IMR-90 (cell line): ENCODE measurements around the gene TTLL7. TPM values are rescaled to one million over a fixed set of nuclear protein-coding genes. Genes with fewer than 3 reads are reported as not detected.

Source experiments
- ATAC-seq: fragments of 200-7000 bp; cut with Tn5 transposase; 2 replicates; pipeline ENCODE4 v1.9.1; 2020; ENCODE audit warnings: low read depth, mild to moderate bottlenecking, moderate library complexity
- BruUV-seq: library from RNA; stranded (reverse); fragments of 400-500 nt; replicated peaks from 2 replicates; lab custom pipeline; 2021; lab: Mats Ljungman, UMichigan
- CTCF ChIA-PET: fragments of 300-600 bp; formaldehyde crosslinking; extraction: SDS; loops from one replicate; lab custom pipeline; 2021; ENCODE audit warnings: antibody characterized with exemption; lab: Yijun Ruan, JAX
- POLR2A ChIA-PET: fragments of 300-600 bp; sonication (Branson Sonifier 250); formaldehyde crosslinking; loops from one replicate; lab custom pipeline; 2022; ENCODE audit warnings: antibody characterized with exemption; ENCODE audit not compliant: unreplicated experiment; lab: Charles Lee
- DNase-seq: peaks from one replicate; pipeline ENCODE4 v3.0.0; 2013
- H2AFZ ChIP-seq: replicated peaks from 2 replicates; pipeline ENCODE3; 2013; ENCODE audit warnings: low read length, mild to moderate bottlenecking; ENCODE audit not compliant: poor library complexity
- H2AK5ac ChIP-seq: 2 replicates; pipeline ENCODE4 v1.6.1; 2013; ENCODE audit warnings: low read depth, low read length, inconsistent platforms
- H2AK9ac ChIP-seq: replicated peaks from 2 replicates; pipeline ENCODE3; 2013; ENCODE audit warnings: mild to moderate bottlenecking, low read depth, low read length, moderate library complexity; ENCODE audit not compliant: poor library complexity
- H2BK120ac ChIP-seq: 2 replicates; pipeline ENCODE4 v1.6.1; 2013; ENCODE audit warnings: low read depth, low read length, inconsistent platforms
- H2BK15ac ChIP-seq: 3 replicates; pipeline ENCODE4 v1.6.1; 2013; ENCODE audit warnings: low read depth, low read length, inconsistent platforms
- H2BK20ac ChIP-seq: 2 replicates; pipeline ENCODE4 v1.6.1; 2013; ENCODE audit warnings: low read depth, mild to moderate bottlenecking, inconsistent platforms, low read length, moderate library complexity
- H2BK5ac ChIP-seq: 2 replicates; pipeline ENCODE4 v1.6.1; 2013; ENCODE audit warnings: mild to moderate bottlenecking, low read depth, low read length, inconsistent platforms; ENCODE audit not compliant: poor library complexity, severe bottlenecking
- H3K14ac ChIP-seq: replicated peaks from 2 replicates; pipeline ENCODE4 v1.6.1; 2013; ENCODE audit warnings: low read depth, low read length, inconsistent platforms
- H3K18ac ChIP-seq: 2 replicates; pipeline ENCODE4 v1.6.1; 2013; ENCODE audit warnings: low read depth, low read length, control low read depth
- H3K23ac ChIP-seq: 2 replicates; pipeline ENCODE4 v1.6.1; 2013; ENCODE audit warnings: low read depth, low read length, inconsistent platforms
- H3K27ac ChIP-seq: 2 replicates; pipeline ENCODE4 v1.5.1; 2013; ENCODE audit warnings: mild to moderate bottlenecking, control low read depth, low read length; ENCODE audit not compliant: insufficient read depth
- H3K27me3 ChIP-seq: 2 replicates; pipeline ENCODE4 v1.6.1; 2013; ENCODE audit warnings: low read length; ENCODE audit not compliant: control insufficient read depth, insufficient read depth
- H3K36me3 ChIP-seq: 2 replicates; pipeline ENCODE4 v1.6.1; 2013; ENCODE audit warnings: low read length, mixed read lengths; ENCODE audit not compliant: control insufficient read depth, insufficient read depth
- H3K4ac ChIP-seq: 2 replicates; pipeline ENCODE4 v1.6.1; 2013; ENCODE audit warnings: low read depth, low read length, inconsistent platforms
- H3K4me1 ChIP-seq: 2 replicates; pipeline ENCODE4 v1.6.1; 2013; ENCODE audit warnings: low read length, mixed read lengths; ENCODE audit not compliant: control insufficient read depth, insufficient read depth
- H3K4me2 ChIP-seq: 2 replicates; pipeline ENCODE4 v1.6.1; 2013; ENCODE audit warnings: low read depth, mild to moderate bottlenecking, control low read depth, low read length, moderate library complexity
- H3K4me3 ChIP-seq: 2 replicates; pipeline ENCODE4 v1.5.1; 2013; ENCODE audit warnings: low read depth, mild to moderate bottlenecking, control low read depth, low read length, moderate library complexity; ENCODE audit not compliant: insufficient read depth
- H3K56ac ChIP-seq: 2 replicates; pipeline ENCODE4 v1.6.1; 2013; ENCODE audit warnings: low read length, inconsistent platforms; ENCODE audit not compliant: insufficient read depth; ENCODE audit errors: extremely low read depth
- H3K79me1 ChIP-seq, 2 experiments: 2 replicates each; pipeline ENCODE4 v1.6.1; 2013; ENCODE audit warnings: low read length in 2 of 2, inconsistent platforms in 1 of 2, low read depth in 1 of 2
- H3K9ac ChIP-seq: 2 replicates; pipeline ENCODE4 v1.6.1; 2013; ENCODE audit warnings: low read depth, low read length, control low read depth
- H3K9me1 ChIP-seq: 2 replicates; pipeline ENCODE4 v1.6.1; 2013; ENCODE audit warnings: low read length, inconsistent platforms; ENCODE audit not compliant: insufficient read depth
- H3K9me3 ChIP-seq: 2 replicates; pipeline ENCODE4 v1.6.1; 2013; ENCODE audit warnings: low read length; ENCODE audit not compliant: control insufficient read depth, insufficient read depth
- H4K20me1 ChIP-seq: 2 replicates; pipeline ENCODE4 v1.6.1; 2013; ENCODE audit warnings: low read length, inconsistent platforms; ENCODE audit not compliant: insufficient read depth
- H4K5ac ChIP-seq: 2 replicates; pipeline ENCODE4 v1.6.1; 2013; ENCODE audit warnings: mild to moderate bottlenecking, low read depth, low read length, control low read depth
- H4K8ac ChIP-seq, 2 experiments: 2 replicates each; pipeline ENCODE4 v1.6.1; 2013; ENCODE audit warnings: low read depth in 2 of 2, low read length in 2 of 2, control low read depth in 1 of 2, inconsistent platforms in 1 of 2
- H4K91ac ChIP-seq: 2 replicates; pipeline ENCODE4 v1.6.1; 2013; ENCODE audit warnings: low read depth, low read length, inconsistent platforms; ENCODE audit not compliant: insufficient read depth
- CHD1 ChIP-seq: IDR thresholded peaks from 2 replicates; pipeline ENCODE4 v1.6.1; 2012; ENCODE audit warnings: low read depth, low read length, improper control_type of control experiment
- FOS ChIP-seq: fragments of 150-350 bp; IDR thresholded peaks from 2 replicates; pipeline ENCODE4 v1.6.1; 2016; ENCODE audit warnings: low read depth, low read length
- MAZ ChIP-seq: IDR thresholded peaks from 2 replicates; pipeline ENCODE4 v1.6.1; 2012; ENCODE audit warnings: low read depth, mild to moderate bottlenecking, low read length, improper control_type of control experiment, moderate library complexity, borderline replicate concordance
- NFE2L2 ChIP-seq: fragments of 150-350 bp; IDR thresholded peaks from 2 replicates; pipeline ENCODE4 v1.6.1; 2016; ENCODE audit warnings: low read depth, mild to moderate bottlenecking, low read length
- POLR2A ChIP-seq: IDR thresholded peaks from 2 replicates; pipeline ENCODE4 v1.6.1; 2012; ENCODE audit warnings: mild to moderate bottlenecking, low read depth, low read length
- RAD21 ChIP-seq: IDR thresholded peaks from 2 replicates; pipeline ENCODE4 v1.6.1; 2012; ENCODE audit warnings: low read length, improper control_type of control experiment
- RCOR1 ChIP-seq: IDR thresholded peaks from 2 replicates; pipeline ENCODE4 v1.6.1; 2012; ENCODE audit warnings: mild to moderate bottlenecking, low read length, improper control_type of control experiment; ENCODE audit not compliant: insufficient replicate concordance
- SMC3 ChIP-seq: fragments of 150-350 bp; IDR thresholded peaks from 2 replicates; pipeline ENCODE4 v1.6.1; 2016; ENCODE audit warnings: low read depth, mild to moderate bottlenecking, antibody characterized with exemption, low read length, moderate library complexity
- dilution Hi-C: fragments of 300-500 bp; cut with HindIII; formaldehyde crosslinking; loops from one replicate; pipeline ENCODE4 v1.14.3; 2018; ENCODE audit warnings: low sequenced_read_pairs; ENCODE audit not compliant: unreplicated experiment
- in situ Hi-C: fragments of 300-500 bp; cut with MboI; formaldehyde crosslinking; loops from 3 replicates; pipeline ENCODE4 v1.14.3; 2019; ENCODE audit warnings: low sequenced_read_pairs, inconsistent platforms, mixed read lengths
- intact Hi-C: fragments of 100-400 bp; cut with micrococcal nuclease; formaldehyde crosslinking; loops from 2 replicates; pipeline ENCODE4 v1.10.0; 2022
- polyA plus RNA-seq, 3 experiments: library from polyadenylated mRNA; depleted of rRNA; stranded (reverse); fragments of >200 nt; gene quantifications; 2 replicates each; pipeline ENCODE4 v1.2.3, GENCODE V29; 2012; ENCODE audit warnings: low replicate concordance in 1 of 3
- total RNA-seq: library from RNA; depleted of rRNA; stranded (reverse); fragments of >200 nt; gene quantifications from 2 replicates; pipeline ENCODE4 v1.2.3, GENCODE V29; 2012
- TF ChIP-seq, protein P1 (sequence below): fragments of 150-350 bp; IDR thresholded peaks from 2 replicates; pipeline ENCODE4 v1.6.1; 2017; ENCODE audit warnings: mild to moderate bottlenecking, antibody characterized with exemption, low read length, low read depth

TTLL7 gene
- total and polyA plus RNA-seq, 2 of the 4 experiments (the other 2 are of a cell fraction): 5.7 to 8.1 TPM

DNA sequence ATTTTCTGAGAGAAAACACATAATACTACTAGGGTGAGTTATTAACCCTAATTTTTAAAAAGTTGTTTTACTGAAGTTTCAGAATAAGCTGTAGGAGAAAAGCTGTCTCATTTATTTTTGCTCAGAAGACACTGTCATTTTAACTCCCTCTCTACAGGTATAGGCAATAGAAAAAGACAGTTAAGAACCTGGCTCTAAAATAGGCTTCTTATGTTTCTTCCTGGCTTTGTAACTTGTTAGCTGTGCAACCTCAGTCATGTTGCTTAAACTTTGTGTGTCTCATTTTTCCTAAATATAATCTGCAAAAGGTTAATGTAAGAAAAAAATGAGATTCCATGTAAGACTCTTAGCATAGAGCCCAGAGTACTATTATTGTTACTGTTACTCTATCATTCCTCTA lies 64.4 kb downstream of the TTLL7 start:
- H3K4ac ChIP-seq: no peak overlapping the region
- dilution Hi-C loops: no loop called here
- no peak overlapping the region for H2AK9ac ChIP-seq
- H2BK5ac ChIP-seq: no peak overlapping the region
- no peak overlapping the region for H2BK20ac ChIP-seq
- H4K8ac ChIP-seq: no peak overlapping the region
- CTCF ChIA-PET: interaction anchor here (1.3 to 1.4 kb wide), 2 partner anchors 25 to 188 kb away, joined by 3 to 4 read pairs; no protein-coding TSS in a partner anchor
- in situ Hi-C loops: no loop called here
- H3K79me1 ChIP-seq: no peaks in the 10 kb centered on the region
- H2AK5ac ChIP-seq: no peak overlapping the region
- no peak overlapping the region for H2AFZ ChIP-seq
- no peak overlapping the region for H3K56ac ChIP-seq
- no peak overlapping the region for H2BK15ac ChIP-seq
- POLR2A ChIA-PET: no interaction called here
- no peak for TF ChIP-seq POLR2A
- TF ChIP-seq SMC3: no peak
- TF ChIP-seq CHD1: no peak
- no peak for TF ChIP-seq MAZ
- TF ChIP-seq FOS: no peak
- no peak for TF ChIP-seq RAD21
- TF ChIP-seq NFE2L2: no peak
- TF ChIP-seq, protein P1, sequence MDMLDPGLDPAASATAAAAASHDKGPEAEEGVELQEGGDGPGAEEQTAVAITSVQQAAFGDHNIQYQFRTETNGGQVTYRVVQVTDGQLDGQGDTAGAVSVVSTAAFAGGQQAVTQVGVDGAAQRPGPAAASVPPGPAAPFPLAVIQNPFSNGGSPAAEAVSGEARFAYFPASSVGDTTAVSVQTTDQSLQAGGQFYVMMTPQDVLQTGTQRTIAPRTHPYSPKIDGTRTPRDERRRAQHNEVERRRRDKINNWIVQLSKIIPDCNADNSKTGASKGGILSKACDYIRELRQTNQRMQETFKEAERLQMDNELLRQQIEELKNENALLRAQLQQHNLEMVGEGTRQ: no peak
- TF ChIP-seq RCOR1: no peak
- no peak overlapping the region for H3K4me2 ChIP-seq
- BruUV-seq: no TSS peak
- H2BK120ac ChIP-seq: no peak overlapping the region
- no peak overlapping the region for H3K14ac ChIP-seq
- no peaks in the 10 kb centered on the region for H3K4me1 ChIP-seq
- H3K23ac ChIP-seq: no peak overlapping the region
- H3K18ac ChIP-seq: no peak overlapping the region
- intact Hi-C loops: loop anchor here (5.0 kb wide), 2 partner anchors 818 to 838 kb away; no protein-coding TSS in a partner anchor
- DNase-seq: no peak
- H4K20me1 ChIP-seq: no peaks in the 10 kb centered on the region
- no peak overlapping the region for H3K27ac ChIP-seq
- H3K9ac ChIP-seq: no peak overlapping the region
- no peak overlapping the region for H3K4me3 ChIP-seq
- no peaks in the 10 kb centered on the region for H3K27me3 ChIP-seq
- peaks cover 4% of the 10 kb centered on the region; the same call in 1 of the 2 replicates for H3K36me3 ChIP-seq
- no peak overlapping the region for H4K5ac ChIP-seq
- no peaks in the 10 kb centered on the region for H3K9me1 ChIP-seq
- no peak overlapping the region for H4K91ac ChIP-seq
- H3K9me3 ChIP-seq: no peaks in the 10 kb centered on the region
- ATAC-seq: no peak
